IMR-90 (cell line): Measurements from ENCODE around the gene CFDP1. TPM values are rescaled to one million over a fixed set of nuclear protein-coding genes. Genes with fewer than 3 reads are reported as not detected.

Source experiments
- ATAC-seq: fragments of 200-7000 bp; cut with Tn5 transposase; 2 replicates; pipeline ENCODE4 v1.9.1; 2020; ENCODE audit warnings: low read depth, mild to moderate bottlenecking, moderate library complexity
- BruUV-seq: library from RNA; stranded (reverse); fragments of 400-500 nt; replicated peaks from 2 replicates; lab custom pipeline; 2021; lab: Mats Ljungman, UMichigan
- CTCF ChIA-PET: fragments of 300-600 bp; formaldehyde crosslinking; extraction: SDS; loops from one replicate; lab custom pipeline; 2021; ENCODE audit warnings: antibody characterized with exemption; lab: Yijun Ruan, JAX
- POLR2A ChIA-PET: fragments of 300-600 bp; sonication (Branson Sonifier 250); formaldehyde crosslinking; loops from one replicate; lab custom pipeline; 2022; ENCODE audit warnings: antibody characterized with exemption; ENCODE audit not compliant: unreplicated experiment; lab: Charles Lee
- DNase-seq: peaks from one replicate; pipeline ENCODE4 v3.0.0; 2013
- H2AFZ ChIP-seq: replicated peaks from 2 replicates; pipeline ENCODE3; 2013; ENCODE audit warnings: low read length, mild to moderate bottlenecking; ENCODE audit not compliant: poor library complexity
- H2AK5ac ChIP-seq: 2 replicates; pipeline ENCODE4 v1.6.1; 2013; ENCODE audit warnings: low read depth, low read length, inconsistent platforms
- H2AK9ac ChIP-seq: replicated peaks from 2 replicates; pipeline ENCODE3; 2013; ENCODE audit warnings: mild to moderate bottlenecking, low read depth, low read length, moderate library complexity; ENCODE audit not compliant: poor library complexity
- H2BK120ac ChIP-seq: 2 replicates; pipeline ENCODE4 v1.6.1; 2013; ENCODE audit warnings: low read depth, low read length, inconsistent platforms
- H2BK15ac ChIP-seq: 3 replicates; pipeline ENCODE4 v1.6.1; 2013; ENCODE audit warnings: low read depth, low read length, inconsistent platforms
- H2BK20ac ChIP-seq: 2 replicates; pipeline ENCODE4 v1.6.1; 2013; ENCODE audit warnings: low read depth, mild to moderate bottlenecking, inconsistent platforms, low read length, moderate library complexity
- H2BK5ac ChIP-seq: 2 replicates; pipeline ENCODE4 v1.6.1; 2013; ENCODE audit warnings: mild to moderate bottlenecking, low read depth, low read length, inconsistent platforms; ENCODE audit not compliant: poor library complexity, severe bottlenecking
- H3K14ac ChIP-seq: replicated peaks from 2 replicates; pipeline ENCODE4 v1.6.1; 2013; ENCODE audit warnings: low read depth, low read length, inconsistent platforms
- H3K18ac ChIP-seq: 2 replicates; pipeline ENCODE4 v1.6.1; 2013; ENCODE audit warnings: low read depth, low read length, control low read depth
- H3K23ac ChIP-seq: 2 replicates; pipeline ENCODE4 v1.6.1; 2013; ENCODE audit warnings: low read depth, low read length, inconsistent platforms
- H3K27ac ChIP-seq: 2 replicates; pipeline ENCODE4 v1.5.1; 2013; ENCODE audit warnings: mild to moderate bottlenecking, control low read depth, low read length; ENCODE audit not compliant: insufficient read depth
- H3K27me3 ChIP-seq: 2 replicates; pipeline ENCODE4 v1.6.1; 2013; ENCODE audit warnings: low read length; ENCODE audit not compliant: control insufficient read depth, insufficient read depth
- H3K36me3 ChIP-seq: 2 replicates; pipeline ENCODE4 v1.6.1; 2013; ENCODE audit warnings: low read length, mixed read lengths; ENCODE audit not compliant: control insufficient read depth, insufficient read depth
- H3K4ac ChIP-seq: 2 replicates; pipeline ENCODE4 v1.6.1; 2013; ENCODE audit warnings: low read depth, low read length, inconsistent platforms
- H3K4me1 ChIP-seq: 2 replicates; pipeline ENCODE4 v1.6.1; 2013; ENCODE audit warnings: low read length, mixed read lengths; ENCODE audit not compliant: control insufficient read depth, insufficient read depth
- H3K4me2 ChIP-seq: 2 replicates; pipeline ENCODE4 v1.6.1; 2013; ENCODE audit warnings: low read depth, mild to moderate bottlenecking, control low read depth, low read length, moderate library complexity
- H3K4me3 ChIP-seq: 2 replicates; pipeline ENCODE4 v1.5.1; 2013; ENCODE audit warnings: low read depth, mild to moderate bottlenecking, control low read depth, low read length, moderate library complexity; ENCODE audit not compliant: insufficient read depth
- H3K56ac ChIP-seq: 2 replicates; pipeline ENCODE4 v1.6.1; 2013; ENCODE audit warnings: low read length, inconsistent platforms; ENCODE audit not compliant: insufficient read depth; ENCODE audit errors: extremely low read depth
- H3K79me1 ChIP-seq, 2 experiments: 2 replicates each; pipeline ENCODE4 v1.6.1; 2013; ENCODE audit warnings: low read length in 2 of 2, inconsistent platforms in 1 of 2, low read depth in 1 of 2
- H3K9ac ChIP-seq: 2 replicates; pipeline ENCODE4 v1.6.1; 2013; ENCODE audit warnings: low read depth, low read length, control low read depth
- H3K9me1 ChIP-seq: 2 replicates; pipeline ENCODE4 v1.6.1; 2013; ENCODE audit warnings: low read length, inconsistent platforms; ENCODE audit not compliant: insufficient read depth
- H3K9me3 ChIP-seq: 2 replicates; pipeline ENCODE4 v1.6.1; 2013; ENCODE audit warnings: low read length; ENCODE audit not compliant: control insufficient read depth, insufficient read depth
- H4K20me1 ChIP-seq: 2 replicates; pipeline ENCODE4 v1.6.1; 2013; ENCODE audit warnings: low read length, inconsistent platforms; ENCODE audit not compliant: insufficient read depth
- H4K5ac ChIP-seq: 2 replicates; pipeline ENCODE4 v1.6.1; 2013; ENCODE audit warnings: mild to moderate bottlenecking, low read depth, low read length, control low read depth
- H4K8ac ChIP-seq, 2 experiments: 2 replicates each; pipeline ENCODE4 v1.6.1; 2013; ENCODE audit warnings: low read depth in 2 of 2, low read length in 2 of 2, control low read depth in 1 of 2, inconsistent platforms in 1 of 2
- H4K91ac ChIP-seq: 2 replicates; pipeline ENCODE4 v1.6.1; 2013; ENCODE audit warnings: low read depth, low read length, inconsistent platforms; ENCODE audit not compliant: insufficient read depth
- FOS ChIP-seq: fragments of 150-350 bp; IDR thresholded peaks from 2 replicates; pipeline ENCODE4 v1.6.1; 2016; ENCODE audit warnings: low read depth, low read length
- WGBS, 2 experiments: methylation state at CpG; one replicate each; pipeline versions ENCODE4 v1.1.5 to v1.1.7; 2013; ENCODE audit warnings: missing lambda C conversion rate in 2 of 2; ENCODE audit not compliant: insufficient read length in 1 of 2; ENCODE audit errors: extremely low coverage in 2 of 2; 5-methylcytosine and 5-hydroxymethylcytosine counted together
- dilution Hi-C: fragments of 300-500 bp; cut with HindIII; formaldehyde crosslinking; loops from one replicate; pipeline ENCODE4 v1.14.3; 2018; ENCODE audit warnings: low sequenced_read_pairs; ENCODE audit not compliant: unreplicated experiment
- in situ Hi-C: fragments of 300-500 bp; cut with MboI; formaldehyde crosslinking; loops from 3 replicates; pipeline ENCODE4 v1.14.3; 2019; ENCODE audit warnings: low sequenced_read_pairs, inconsistent platforms, mixed read lengths
- intact Hi-C: fragments of 100-400 bp; cut with micrococcal nuclease; formaldehyde crosslinking; loops from 2 replicates; pipeline ENCODE4 v1.10.0; 2022
- polyA plus RNA-seq, 3 experiments: library from polyadenylated mRNA; depleted of rRNA; stranded (reverse); fragments of >200 nt; gene quantifications; 2 replicates each; pipeline ENCODE4 v1.2.3, GENCODE V29; 2012; ENCODE audit warnings: low replicate concordance in 1 of 3
- total RNA-seq: library from RNA; depleted of rRNA; stranded (reverse); fragments of >200 nt; gene quantifications from 2 replicates; pipeline ENCODE4 v1.2.3, GENCODE V29; 2012

The CFDP1 gene
- total and polyA plus RNA-seq, 2 of the 4 experiments (the other 2 are of a cell fraction) = 15.6 to 38.7 TPM

- Histone ChIP-seq H2AFZ (no peak overlapping the region), H2BK15ac (no peak overlapping the region), H2AK5ac (no peak overlapping the region), H3K27ac (no peak overlapping the region), H4K8ac (no peak overlapping the region), H3K4ac (no peak overlapping the region), H2BK20ac (no peak overlapping the region), H3K9ac (no peak overlapping the region), H2BK120ac (no peak overlapping the region), H3K27me3 (peaks cover 20% of the 10 kb centered on the region), H4K20me1 (no peaks in the 10 kb centered on the region), H3K9me3 (no peaks in the 10 kb centered on the region), H3K23ac (no peak overlapping the region), H4K91ac (no peak overlapping the region), H3K4me1 (no peaks in the 10 kb centered on the region), H2BK5ac (no peak overlapping the region), H3K79me1 (no peaks in the 10 kb centered on the region), H3K4me3 (no peak overlapping the region), H3K56ac (no peak overlapping the region), H3K4me2 (no peak overlapping the region), H4K5ac (no peak overlapping the region), H3K36me3 (no peaks in the 10 kb centered on the region), H3K18ac (no peak overlapping the region), H3K14ac (no peak overlapping the region), H2AK9ac (peak overlapping the region; percentile 42), H3K9me1 (no peaks in the 10 kb centered on the region)
- CTCF ChIA-PET = no interaction called here
- in situ Hi-C loops = no loop called here
- POLR2A ChIA-PET = no interaction called here
- DNase-seq (no peak), ATAC-seq (no peak)
- 95% methylated on average over 46 of the region's 80 CpGs; no CpG with 5 or more reads in 1 of the 2 experiments for WGBS, 2 experiments
- dilution Hi-C loops = no loop called here
- intact Hi-C loops = no loop called here
- no TSS peak for BruUV-seq
- TF ChIP-seq FOS = no peak
Observed at GRCh38 chr16:75478480-75479345, 45.4 kb upstream of the CFDP1 start.
